DND-41 (cell line): ENCODE results near the gene NLGN2.

Experiments used
- ATAC-seq: fragments of 200-7000 bp; cut with Tn5 transposase; 3 replicates; pipeline ENCODE4 v1.9.1; 2021; ENCODE audit warnings: low read depth; ENCODE audit not compliant: insufficient read depth
- DNase-seq: peaks from one replicate; pipeline ENCODE4 v3.0.0-alpha.2; 2020
- H2AFZ ChIP-seq: 2 replicates; pipeline ENCODE4 v1.6.0; 2012; ENCODE audit warnings: low read depth, low read length
- H3K27ac ChIP-seq: 2 replicates; pipeline ENCODE4 v1.5.1; 2012; ENCODE audit warnings: low read length, inconsistent platforms
- H3K27me3 ChIP-seq: fragments of 200-600 bp; sonication (generic); 2 replicates; pipeline ENCODE4 v1.6.0; 2012; ENCODE audit warnings: low read length, mild to moderate bottlenecking, inconsistent platforms; ENCODE audit not compliant: insufficient read depth, poor library complexity
- H3K36me3 ChIP-seq: 2 replicates; pipeline ENCODE4 v1.5.1; 2012; ENCODE audit warnings: low read length, inconsistent platforms; ENCODE audit not compliant: insufficient read depth
- H3K4me1 ChIP-seq: 2 replicates; pipeline ENCODE4 v1.5.1; 2012; ENCODE audit warnings: mild to moderate bottlenecking, low read length; ENCODE audit not compliant: insufficient read depth
- H3K4me2 ChIP-seq: 2 replicates; pipeline ENCODE4 v1.6.0; 2012; ENCODE audit warnings: mild to moderate bottlenecking, moderate library complexity, low read length, inconsistent platforms; ENCODE audit not compliant: insufficient read depth
- H3K4me3 ChIP-seq, 2 experiments: fragments of 200-600 bp in 1 of 2; shearing (Covaris generic) in 1 of 2; 2 replicates each; pipeline ENCODE4 v1.5.1; 2012 to 2016; ENCODE audit warnings: inconsistent platforms in 2 of 2, low read length in 2 of 2, mild to moderate bottlenecking in 2 of 2, low read depth in 1 of 2, moderate library complexity in 1 of 2
- H3K79me2 ChIP-seq: 2 replicates; pipeline ENCODE4 v1.6.0; 2012; ENCODE audit warnings: low read length, inconsistent platforms; ENCODE audit not compliant: insufficient read depth
- H3K9ac ChIP-seq: 2 replicates; pipeline ENCODE4 v1.6.0; 2012; ENCODE audit warnings: low read depth, mild to moderate bottlenecking, inconsistent platforms, low read length, moderate library complexity
- H3K9me3 ChIP-seq: 2 replicates; pipeline ENCODE4 v1.5.1; 2012; ENCODE audit warnings: low read length, moderate library complexity, mild to moderate bottlenecking, inconsistent platforms; ENCODE audit not compliant: insufficient read depth, severe bottlenecking
- H4K20me1 ChIP-seq: 2 replicates; pipeline ENCODE4 v1.6.0; 2012; ENCODE audit warnings: low read length; ENCODE audit not compliant: insufficient read depth
- CTCF ChIP-seq: IDR thresholded peaks from 2 replicates; pipeline ENCODE4 v1.5.1; 2012; ENCODE audit warnings: borderline replicate concordance, low read length, moderate library complexity, mild to moderate bottlenecking; ENCODE audit not compliant: poor library complexity, severe bottlenecking; ENCODE audit errors: extremely low read depth
- EZH2 ChIP-seq: IDR thresholded peaks from 3 replicates; pipeline ENCODE4 v1.6.1; 2012; ENCODE audit warnings: borderline replicate concordance, low read depth, mild to moderate bottlenecking, moderate library complexity, low read length, inconsistent platforms; ENCODE audit not compliant: severe bottlenecking

The NLGN2 gene

GRCh38 chr17:7448461-7448860, 40.8 kb downstream of the NLGN2 start:
- Histone ChIP-seq H3K36me3 (no peaks in the 10 kb centered on the region), H3K4me3 (no peak overlapping the region), H3K27ac (no peak overlapping the region), H2AFZ (no peak overlapping the region), H3K9me3 (no peaks in the 10 kb centered on the region), H4K20me1 (no peaks in the 10 kb centered on the region), H3K79me2 (no peaks in the 10 kb centered on the region), H3K27me3 (peaks cover 2% of the 10 kb centered on the region), H3K4me2 (no peak overlapping the region), H3K4me1 (peaks cover 12% of the 10 kb centered on the region), H3K9ac (no peak overlapping the region)
- ATAC-seq, result no peak
- TF ChIP-seq EZH2, result no peak
- no peak for TF ChIP-seq CTCF
- no peak for DNase-seq

GRCh38 chr17:7459961-7460545, 52.4 kb downstream of the NLGN2 start:
- ATAC-seq, result no peak
- TF ChIP-seq CTCF, result no peak
- no peak for TF ChIP-seq EZH2

GRCh38 chr17:7460850-7461660, 53.4 kb downstream of the NLGN2 start:
- Histone ChIP-seq H3K36me3 (peaks cover 41% of the 10 kb centered on the region), H3K4me1 (peaks cover 8% of the 10 kb centered on the region), H4K20me1 (no peaks in the 10 kb centered on the region; the same call in 1 of the 2 replicates), H3K9ac (no peak overlapping the region), H3K4me3 (no peak overlapping the region), H3K27me3 (no peaks in the 10 kb centered on the region), H3K79me2 (no peaks in the 10 kb centered on the region; the same call in 1 of the 2 replicates), H3K9me3 (no peaks in the 10 kb centered on the region), H3K27ac (no peak overlapping the region), H3K4me2 (no peak overlapping the region), H2AFZ (no peak overlapping the region)
- ATAC-seq (no peak), DNase-seq (no peak)
- TF ChIP-seq EZH2 (no peak), CTCF (no peak)

More at GRCh38 chr17:7459961-7460545, 52.4 kb downstream of the NLGN2 start:
- Histone ChIP-seq H3K79me2 (peaks cover 3% of the 10 kb centered on the region; the same call in 1 of the 2 replicates), H3K4me1 (peaks cover 10% of the 10 kb centered on the region), H3K4me2 (no peak overlapping the region), H2AFZ (no peak overlapping the region), H3K27ac (no peak overlapping the region), H3K27me3 (no peaks in the 10 kb centered on the region), H3K9ac (no peak overlapping the region), H3K4me3 (no peak overlapping the region), H3K9me3 (no peaks in the 10 kb centered on the region), H3K36me3 (peaks cover 34% of the 10 kb centered on the region), H4K20me1 (no peaks in the 10 kb centered on the region; the same call in 1 of the 2 replicates)
- DNase-seq, result no peak
